K562 (cell line): ENCODE measurements around the gene PRDM16. TPM values are rescaled to one million over a fixed set of nuclear protein-coding genes. Genes with fewer than 3 reads are reported as not detected.
"Not testable (repeated sequence)": the region's sequence is repeated elsewhere in the genome, so short reads cannot be mapped to it uniquely, and the experiment has no call there.

Experiments
- ATAC-seq: fragments of 200-7000 bp; cut with Tn5 transposase; 3 replicates; pipeline ENCODE4 v1.9.1; 2020; ENCODE audit warnings: moderate library complexity
- BruUV-seq: library from RNA; stranded (reverse); fragments of 400-500 nt; replicated peaks from 2 replicates; lab custom pipeline; 2021; lab: Mats Ljungman, UMichigan
- CTCF ChIA-PET: fragments of 300-600 bp; formaldehyde crosslinking; extraction: SDS; loops from one replicate; lab custom pipeline; 2021; ENCODE audit warnings: low intra/inter-chr PET ratio; lab: Yijun Ruan, JAX
- POLR2A ChIA-PET: fragments of 300-600, 350-650 bp; sonication (Branson Sonifier 250); formaldehyde crosslinking; extraction: SDS; loops from one replicate; lab custom pipeline; 2021; ENCODE audit warnings: antibody characterized with exemption, inconsistent platforms; lab: Yijun Ruan, JAX
- DNase-seq, 4 experiments: peaks; one replicate each; pipeline versions ENCODE4 v3.0.0 to v3.0.0-alpha.2; 2011 to 2018; ENCODE audit warnings: low spot score in 3 of 4, mixed read lengths in 3 of 4; ENCODE audit errors: extremely low read depth in 1 of 4
- FAIRE-seq: peaks from 2 replicates; lab custom pipeline; 2011; peaks lifted over from hg19 to GRCh38; lab: Jason Lieb, UNC
- H2AFZ ChIP-seq: 2 replicates; pipeline ENCODE4 v1.6.0; 2011; ENCODE audit warnings: low read depth, low read length, control low read depth, inconsistent platforms
- H3K27ac ChIP-seq: fragments of 200-600 bp; 3 replicates; pipeline ENCODE4 v1.8.0; 2011; ENCODE audit warnings: low read depth, mild to moderate bottlenecking, control low read depth, inconsistent platforms, low read length, moderate library complexity, mixed read lengths; ENCODE audit errors: extremely low read depth
- H3K27me3 ChIP-seq, 2 experiments: fragments of 300-600 bp in 1 of 2; 2 replicates in 1 of 2; 3 replicates in 1 of 2; pipeline versions ENCODE4 v1.6.0 to v1.8.0; 2011; ENCODE audit warnings: inconsistent platforms in 2 of 2, low read length in 2 of 2, mild to moderate bottlenecking in 1 of 2, mixed read lengths in 1 of 2, moderate library complexity in 1 of 2; ENCODE audit not compliant: control insufficient read depth in 2 of 2, insufficient read depth in 2 of 2
- H3K36me3 ChIP-seq: fragments of 300-600 bp; 3 replicates; pipeline ENCODE4 v1.8.0; 2011; ENCODE audit warnings: mild to moderate bottlenecking, low read length, inconsistent platforms; ENCODE audit not compliant: control insufficient read depth, insufficient read depth
- H3K4me1 ChIP-seq, 2 experiments: fragments of 200-600 bp in 1 of 2; replicated peaks in 1 of 2; 2 replicates in 1 of 2; 3 replicates in 1 of 2; pipeline versions ENCODE4 v1.5.1 to v1.8.0; 2011; ENCODE audit warnings: inconsistent platforms in 2 of 2, low read length in 2 of 2, mild to moderate bottlenecking in 1 of 2, mixed read lengths in 1 of 2, moderate library complexity in 1 of 2; ENCODE audit not compliant: control insufficient read depth in 2 of 2, insufficient read depth in 2 of 2
- H3K4me2 ChIP-seq: 2 replicates; pipeline ENCODE4 v1.6.1; 2011; ENCODE audit warnings: low read length, control low read depth, inconsistent platforms, mixed read lengths; ENCODE audit not compliant: insufficient read depth
- H3K4me3 ChIP-seq: fragments of 200-600 bp; sonication (generic), shearing (Covaris generic); 2 replicates; pipeline ENCODE4 v1.5.1; 2016; ENCODE audit warnings: control low read depth, inconsistent platforms
- H3K79me2 ChIP-seq: fragments of 200-600 bp; 3 replicates; pipeline ENCODE4 v1.8.0; 2011; ENCODE audit warnings: low read length, inconsistent platforms; ENCODE audit not compliant: control insufficient read depth, insufficient read depth
- H3K9ac ChIP-seq, 2 experiments: 2 replicates each; pipeline versions ENCODE4 v1.6.0 to v1.6.1; 2011; ENCODE audit warnings: low read depth in 2 of 2, low read length in 2 of 2, control low read depth in 1 of 2, inconsistent platforms in 1 of 2, mild to moderate bottlenecking in 1 of 2, mixed read lengths in 1 of 2; ENCODE audit not compliant: insufficient read depth in 1 of 2
- H3K9me1 ChIP-seq: one replicate; pipeline ENCODE4 v1.6.0; 2011; ENCODE audit warnings: inconsistent platforms, mild to moderate bottlenecking, low read length, moderate library complexity; ENCODE audit not compliant: control insufficient read depth, insufficient read depth
- H3K9me3 ChIP-seq: replicated peaks from 2 replicates; pipeline ENCODE4 v1.5.1; 2011; ENCODE audit warnings: low read depth, low read length, inconsistent platforms; ENCODE audit not compliant: control insufficient read depth, insufficient read depth
- H4K20me1 ChIP-seq: replicated peaks from 2 replicates; pipeline ENCODE4 v1.6.1; 2011; ENCODE audit warnings: low read length, inconsistent platforms, mixed read lengths; ENCODE audit not compliant: control insufficient read depth, insufficient read depth
- NUFIP1 ChIP-seq: fragments of 450-650 bp; IDR thresholded peaks from 2 replicates; pipeline ENCODE4 v1.6.1; 2018; ENCODE audit not compliant: partially characterized antibody
- SAFB ChIP-seq: fragments of 200-400 bp; formaldehyde crosslinking; IDR thresholded peaks from 2 replicates; pipeline ENCODE4 v1.6.1; 2017; ENCODE audit warnings: low read depth, low read length, borderline replicate concordance
- WGBS: fragments of 100-300 bp; shearing (Covaris generic); methylation state at CpG from one replicate; pipeline ENCODE4 v1.1.6; 2016; ENCODE audit warnings: low coverage, mixed read lengths; ENCODE audit not compliant: insufficient coverage; ENCODE audit errors: missing lambda C conversion rate; 5-methylcytosine and 5-hydroxymethylcytosine counted together
- in situ Hi-C: fragments of 300-500 bp; cut with MboI; formaldehyde crosslinking; loops from 4 replicates; pipeline ENCODE4 v1.15.0; 2018; ENCODE audit warnings: inconsistent platforms, mixed read lengths
- intact Hi-C: fragments of 100-400 bp; cut with micrococcal nuclease; formaldehyde crosslinking; loops from 2 replicates; pipeline ENCODE4 v1.14.2; 2022
- polyA plus RNA-seq, 8 experiments: library from polyadenylated mRNA; depleted of rRNA in 4 of 8; stranded (reverse) in 5 of 8; unstranded in 3 of 8; fragments of >200 nt; fragmentation: Nextera tagmentation in 2 of 8; fragmentation: Illumina TruSeq in 1 of 8; extraction: Ambion mirVana in 2 of 8; extraction: Trizol in 1 of 8; gene quantifications; 2 replicates each; pipeline versions ENCODE4 v1.2.1 to v1.2.3, GENCODE V29; 2011 to 2014; ENCODE audit warnings: inconsistent platforms in 1 of 8, missing spikeins in 1 of 8
- total RNA-seq, 7 experiments: library from RNA; depleted of rRNA in 6 of 7; stranded (reverse); fragments of >200 nt in 6 of 7; fragmentation: Illumina TruSeq in 2 of 7; extraction: Trizol in 2 of 7; gene quantifications; 2 replicates each; pipeline versions ENCODE4 v1.2.1 to v1.2.3, GENCODE V29; 2011 to 2021; ENCODE audit warnings: low replicate concordance in 1 of 7

Gene PRDM16
- total and polyA plus RNA-seq, 9 of the 15 experiments (the other 6 are each of a cell fraction or from before 2014, with no cell fraction given) = 0.10 to 0.27 TPM; not detected in 7

DNA sequence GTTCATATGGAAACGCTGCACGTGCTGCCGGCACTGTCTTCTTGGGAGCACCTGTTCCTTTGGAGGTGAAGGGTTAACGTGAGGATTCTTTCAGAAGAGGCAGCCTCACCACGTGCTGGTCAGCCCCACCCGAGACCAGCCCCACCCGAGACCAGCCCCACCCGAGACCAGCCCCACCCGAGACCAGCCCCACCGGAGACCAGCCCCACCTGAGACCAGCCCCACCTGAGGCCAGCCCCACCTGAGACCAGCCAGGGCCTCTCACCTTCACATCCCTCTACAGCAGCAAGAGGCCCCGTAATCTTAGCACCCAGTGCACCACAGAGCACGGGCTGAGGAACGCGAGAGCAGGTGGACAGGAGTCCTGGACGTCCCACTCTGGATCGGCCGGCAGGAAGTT is 18.0 kb downstream of the PRDM16 start:
- peaks cover 40 to 78% of the 10 kb centered on the region in 2 experiments; a peak in 4 of 5 replicates for H3K27me3 ChIP-seq
- H4K20me1 ChIP-seq = peaks cover 21% of the 10 kb centered on the region; the same call in 1 of the 2 replicates
- no peak overlapping the region for H3K4me2 ChIP-seq
- H3K9ac ChIP-seq = no peak overlapping the region
- intact Hi-C loops = no loop called here
- no peak overlapping the region for H3K27ac ChIP-seq
- 6% methylated on average over 17 of the region's 17 CpGs for WGBS
- H3K4me1 ChIP-seq = peaks cover 0 to 4% of the 10 kb centered on the region in 2 experiments; a peak in 2 of 5 replicates
- H2AFZ ChIP-seq = no peak overlapping the region
- no peak overlapping the region for H3K4me3 ChIP-seq
- H3K79me2 ChIP-seq = no peaks in the 10 kb centered on the region
- no peak for ATAC-seq
- BruUV-seq = no TSS peak
- H3K36me3 ChIP-seq = no peaks in the 10 kb centered on the region
- no peak for DNase-seq
- CTCF ChIA-PET = no interaction called here
- no peaks in the 10 kb centered on the region for H3K9me3 ChIP-seq
- FAIRE-seq = no peak
- H3K9me1 ChIP-seq = no peaks in the 10 kb centered on the region
- POLR2A ChIA-PET = no interaction called here
- in situ Hi-C loops = no loop called here
- no peak for TF ChIP-seq NUFIP1
- peak; percentile 75; the same call in 1 of the 2 replicates for TF ChIP-seq SAFB

DNA sequence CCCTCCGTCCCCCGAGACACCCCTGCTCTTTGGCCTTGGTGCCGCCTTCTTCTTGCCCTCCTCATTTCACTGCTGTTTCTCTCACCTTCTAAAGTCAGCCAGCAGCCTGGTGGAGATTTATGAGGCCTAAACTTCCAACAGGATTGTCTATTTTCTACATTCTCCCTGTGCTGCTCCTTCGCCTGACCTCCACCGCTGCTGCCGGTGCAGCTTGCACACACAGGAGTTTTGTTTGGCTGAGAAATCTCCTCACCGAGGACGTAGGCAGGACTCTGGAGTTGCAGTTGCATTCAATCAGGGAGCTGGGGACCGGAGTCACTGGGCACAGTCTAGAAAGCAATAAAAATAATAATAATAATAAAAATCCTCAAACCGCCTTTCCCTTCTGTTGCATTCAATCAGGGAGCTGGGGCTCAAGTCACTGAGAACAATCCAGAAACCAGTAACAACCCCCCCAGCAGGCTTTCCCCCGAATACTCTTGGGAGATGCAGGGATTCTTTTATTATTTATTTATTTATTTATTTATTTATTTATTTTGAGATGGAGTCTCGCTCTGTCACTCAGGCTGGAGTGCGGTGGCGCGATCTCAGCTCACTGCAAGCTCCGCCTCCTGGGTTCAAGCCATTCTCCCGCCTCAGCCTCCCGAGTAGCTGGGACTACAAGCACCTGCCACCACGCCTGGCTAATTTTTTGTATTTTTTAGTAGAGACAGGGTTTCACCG is 19.1 kb downstream of the PRDM16 start:
- Histone ChIP-seq H3K27me3 (peaks cover 38 to 79% of the 10 kb centered on the region in 2 experiments; a peak in 4 of 5 replicates), H4K20me1 (peaks cover 25% of the 10 kb centered on the region; the same call in 1 of the 2 replicates)
- ATAC-seq, H3K79me2 ChIP-seq, H3K9me1 ChIP-seq, H3K36me3 ChIP-seq, H3K9me3 ChIP-seq, H3K27ac ChIP-seq, DNase-seq, FAIRE-seq, H2AFZ ChIP-seq, H3K9ac ChIP-seq, BruUV-seq, CTCF ChIA-PET, H3K4me1 ChIP-seq, H3K4me2 ChIP-seq, intact Hi-C loops, in situ Hi-C loops, H3K4me3 ChIP-seq: not testable (repeated sequence)
- 4% methylated on average over 20 of the region's 20 CpGs for WGBS
- POLR2A ChIA-PET = interaction anchor here (0.6 to 1.1 kb wide), 2 partner anchors 11 to 18 kb away, joined by 3 to 5 read pairs; no protein-coding TSS in a partner anchor
